GM21737 (cell line): Measurements from ENCODE around the gene C1orf35.

Experiments used
- ATAC-seq: cut with Tn5 transposase; IDR thresholded peaks from one replicate; pipeline ENCODE4 v1.9.1; 2021; ENCODE audit warnings: mild to moderate bottlenecking, moderate library complexity; ENCODE audit not compliant: unreplicated experiment

The C1orf35 gene

GRCh38 chr1:228095161-228095560 is 8.0 kb downstream of the C1orf35 start:
- ATAC-seq = no peak

GRCh38 chr1:228094432-228095016 is 8.6 kb downstream of the C1orf35 start:
- ATAC-seq = no peak

DNA sequence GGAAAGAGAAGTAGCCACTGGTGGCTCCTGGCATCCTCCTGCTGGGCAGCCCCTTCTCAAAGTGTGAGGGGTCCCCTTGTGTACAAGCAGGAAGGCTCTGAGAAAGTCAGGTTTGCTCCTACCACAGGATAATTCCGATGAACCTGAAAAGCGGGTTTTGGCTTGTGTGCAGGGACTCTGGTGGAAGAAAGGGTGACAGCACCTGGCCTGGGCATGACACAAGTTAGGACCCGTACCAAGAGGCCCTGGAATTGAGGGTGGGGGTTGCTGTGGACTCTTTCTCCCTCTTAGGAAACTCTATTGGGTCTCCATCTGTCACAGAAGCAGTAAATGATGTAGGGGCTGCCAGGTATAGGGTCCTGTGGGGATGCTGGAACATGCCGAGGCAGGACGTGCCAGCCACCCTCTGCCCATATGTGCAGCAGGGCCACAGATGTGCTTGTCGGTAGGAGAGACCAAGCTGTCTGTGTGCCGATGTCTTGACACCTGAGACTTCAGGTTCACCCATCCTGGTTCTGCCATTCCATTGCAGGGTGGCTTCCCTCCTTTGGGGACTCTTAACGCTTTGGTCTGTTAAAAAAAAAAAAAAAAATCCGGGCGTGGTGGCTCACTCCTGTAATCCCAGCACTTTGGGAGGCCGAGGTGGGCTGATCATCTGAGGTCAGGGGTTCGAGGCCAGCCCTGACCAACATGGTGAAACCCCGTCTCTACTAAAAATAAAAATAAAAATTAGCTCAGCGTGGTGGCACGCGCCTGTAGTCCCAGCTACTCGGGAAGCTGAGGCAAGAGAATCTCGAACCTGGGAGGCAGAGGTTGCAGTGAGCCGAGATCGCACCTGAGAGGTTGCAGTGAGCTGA is 9.8 kb downstream of the C1orf35 start:
- ATAC-seq = no peak

DNA sequence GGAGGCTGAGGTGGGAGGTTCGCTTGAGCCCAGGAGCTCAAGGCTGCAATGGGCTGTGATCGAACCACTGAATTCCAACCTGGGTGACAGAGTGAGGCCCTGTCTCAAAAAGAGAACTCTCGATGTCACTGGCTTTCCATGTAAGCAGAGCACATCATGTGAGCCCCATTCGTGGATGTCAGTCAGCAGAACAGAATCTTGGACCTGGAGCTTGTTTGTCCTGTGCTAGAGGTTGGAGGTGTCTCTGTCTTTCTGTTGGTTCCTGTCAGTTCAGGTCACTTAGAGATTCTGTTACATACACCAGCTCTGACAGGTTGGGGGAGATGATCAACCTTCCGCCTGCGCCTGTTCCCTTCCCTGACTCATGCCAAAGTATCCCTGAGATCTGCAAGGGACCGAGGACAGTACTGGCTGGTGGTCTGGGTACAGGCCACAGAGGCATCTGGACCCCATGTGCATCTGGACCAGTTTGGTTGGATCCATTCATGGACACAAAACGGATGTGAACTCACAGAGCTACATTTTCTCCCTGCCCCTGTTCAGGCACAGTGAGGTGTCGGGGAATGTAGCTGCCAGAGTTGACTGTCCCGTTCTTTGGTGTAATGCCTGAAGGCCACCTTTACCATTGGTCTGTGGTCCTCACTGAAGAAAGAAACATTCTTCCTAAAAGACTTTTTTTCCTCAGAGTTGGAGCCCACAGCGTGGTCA is 10.6 kb downstream of the C1orf35 start:
- ATAC-seq = no peak

DNA sequence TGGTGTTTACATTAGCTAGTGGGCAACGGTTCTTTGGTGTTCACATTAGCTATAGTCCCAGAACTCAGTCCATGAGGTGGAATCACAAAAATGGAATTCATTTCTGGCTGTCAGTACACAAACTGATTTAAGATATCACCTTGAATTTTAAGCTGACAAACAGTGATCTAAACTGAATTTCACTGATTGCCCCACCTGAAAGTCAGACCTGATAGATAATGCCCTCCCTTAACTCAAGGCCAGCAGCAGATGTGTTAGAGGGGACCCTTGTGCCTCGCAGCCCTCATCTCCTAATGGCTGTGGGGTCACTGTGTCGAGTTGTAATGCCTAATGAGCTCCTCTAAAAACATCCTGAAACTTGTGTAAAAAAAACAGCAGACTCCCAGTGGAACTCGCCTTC is 12.0 kb downstream of the C1orf35 start:
- no peak for ATAC-seq

GRCh38 chr1:228090613-228091081 is 12.5 kb downstream of the C1orf35 start:
- no peak for ATAC-seq

DNA sequence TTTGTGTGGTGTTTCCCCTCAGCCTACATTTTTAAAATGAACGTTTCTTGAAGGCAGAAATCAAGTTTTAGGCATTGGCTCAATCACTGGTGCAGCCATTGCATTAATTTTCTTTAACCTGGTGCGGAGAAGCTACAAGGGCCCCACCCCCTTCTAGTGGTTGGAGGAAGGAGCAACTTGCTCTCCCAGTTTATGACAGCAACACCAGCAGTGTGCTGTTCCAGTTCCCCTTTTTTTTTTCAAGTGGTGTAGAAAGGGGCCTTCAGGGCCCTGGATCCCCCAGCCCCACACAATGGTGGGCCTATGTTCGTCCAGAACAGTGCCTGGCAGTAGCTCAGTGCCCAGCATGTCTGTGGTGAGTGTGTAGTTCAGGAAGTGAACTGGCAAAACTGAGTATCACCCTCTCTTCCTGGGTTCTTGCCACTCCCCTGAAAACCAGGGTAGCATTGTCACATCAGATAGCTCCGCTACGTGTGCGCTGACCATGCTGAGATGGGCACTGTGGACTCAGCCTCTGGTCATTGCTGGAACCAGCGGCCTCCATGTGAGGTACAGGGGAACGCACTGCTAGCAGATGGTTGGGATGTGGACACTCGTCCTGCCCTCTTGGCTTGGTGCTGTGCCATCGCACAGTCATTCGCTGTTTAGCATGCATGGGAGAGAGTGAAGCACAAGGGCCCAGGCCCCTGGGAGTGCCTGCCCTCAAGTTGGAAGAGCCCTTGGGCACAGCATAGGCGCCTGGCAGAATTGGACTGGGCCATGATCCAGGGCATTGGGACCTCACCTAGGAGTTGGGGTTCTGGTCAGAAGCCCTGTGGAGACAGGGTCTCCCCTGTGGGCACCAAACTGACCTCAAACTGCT is 13.4 kb downstream of the C1orf35 start:
- ATAC-seq = no peak

DNA sequence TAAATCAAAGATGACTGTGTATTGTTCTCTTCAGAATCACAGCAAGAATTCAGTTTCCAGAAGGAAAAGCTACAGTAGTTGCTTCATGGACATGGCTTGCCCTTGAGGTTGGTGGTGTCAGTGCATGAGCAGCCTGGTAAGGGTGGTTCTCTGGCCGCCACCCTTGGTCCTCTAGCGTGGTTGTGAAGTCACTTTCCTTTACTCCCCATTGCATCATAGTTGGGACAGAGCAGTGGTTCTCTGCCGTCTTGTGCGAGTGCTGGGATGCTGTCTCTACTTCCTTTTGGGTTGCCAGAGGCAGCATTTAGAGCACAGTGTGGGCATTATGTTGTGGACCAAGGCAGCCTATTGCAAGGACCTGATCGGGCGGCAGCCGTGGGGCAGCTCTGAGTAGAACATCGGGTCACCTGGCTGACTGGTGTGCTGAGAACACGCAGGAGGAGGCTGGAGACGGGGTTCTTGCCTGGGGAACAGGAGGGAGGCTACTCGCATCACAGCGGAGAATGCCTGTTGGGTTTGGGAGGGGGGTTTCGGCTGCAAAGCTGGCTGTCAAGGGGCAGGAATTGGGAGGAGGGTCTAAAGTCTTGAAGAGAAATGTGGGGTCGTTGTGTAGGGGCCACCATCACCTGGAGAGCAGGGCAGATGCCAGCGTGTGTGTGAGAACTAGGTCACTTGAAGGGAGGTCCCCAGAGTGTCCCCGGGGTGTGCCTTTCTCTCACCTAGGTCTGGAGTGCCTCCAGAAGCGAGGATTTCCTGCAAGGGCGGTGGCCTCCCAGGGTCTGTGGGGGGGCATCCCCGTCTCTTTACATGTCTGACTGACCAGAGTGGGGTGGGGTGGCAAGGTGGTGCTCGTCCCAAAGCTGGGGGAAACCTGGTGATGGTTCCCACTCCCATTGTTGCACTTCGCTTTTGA is 14.3 kb downstream of the C1orf35 start:
- no peak for ATAC-seq

DNA sequence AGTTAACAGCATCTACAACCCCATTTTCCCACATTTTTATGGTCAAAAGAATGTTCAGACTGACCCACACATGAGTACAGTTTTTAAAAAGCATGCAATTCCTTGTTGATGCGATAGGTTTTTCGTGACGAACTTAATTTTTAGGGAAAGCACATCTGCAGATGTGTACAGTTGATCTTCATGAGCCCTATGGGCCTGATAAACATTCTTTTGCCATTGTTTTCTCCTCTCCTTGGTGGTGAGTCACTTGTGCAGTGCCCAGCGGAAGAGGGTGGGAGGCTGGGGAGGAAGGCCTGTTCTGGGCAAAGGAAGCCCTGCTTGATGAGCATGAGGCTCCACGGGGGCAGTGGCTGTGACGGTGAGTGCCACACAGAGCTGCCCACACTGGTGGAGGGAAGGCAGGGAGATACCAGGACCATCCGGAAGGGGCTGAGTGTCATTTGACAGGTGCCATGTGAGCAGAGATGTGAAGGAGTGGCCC is 15.3 kb downstream of the C1orf35 start:
- ATAC-seq = no peak

DNA sequence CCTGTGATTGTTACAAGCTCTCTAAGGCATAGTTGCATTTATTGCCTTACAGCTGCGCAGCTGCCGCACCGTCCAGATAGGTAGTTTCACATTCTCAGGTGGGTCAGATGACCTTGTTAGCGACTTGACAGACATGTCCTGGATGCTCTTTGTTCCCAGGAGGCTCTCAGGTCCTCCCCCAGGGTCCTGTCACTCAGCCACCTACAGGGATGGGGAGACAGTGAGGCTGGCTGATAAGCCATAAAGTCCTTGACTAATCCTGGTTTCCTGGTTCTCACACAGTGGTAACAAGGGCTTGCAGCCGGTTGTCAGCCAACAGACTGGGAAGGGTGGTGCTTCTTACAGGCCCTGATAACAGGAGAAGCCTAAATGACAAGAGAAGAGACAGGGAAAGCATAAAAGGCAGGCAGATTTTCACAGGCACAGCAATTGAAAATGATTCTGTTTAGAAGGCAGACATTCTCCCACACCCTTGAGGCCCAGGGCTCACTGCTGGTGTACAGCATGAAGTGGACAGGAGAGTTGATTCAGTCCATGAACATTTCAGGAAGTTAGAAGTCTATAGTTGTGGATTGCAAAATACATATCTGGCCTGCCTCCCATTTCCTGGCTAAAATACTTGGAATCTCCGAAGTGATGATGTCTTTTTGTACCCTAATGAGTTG is 17.7 kb downstream of the C1orf35 start:
- no peak for ATAC-seq

DNA sequence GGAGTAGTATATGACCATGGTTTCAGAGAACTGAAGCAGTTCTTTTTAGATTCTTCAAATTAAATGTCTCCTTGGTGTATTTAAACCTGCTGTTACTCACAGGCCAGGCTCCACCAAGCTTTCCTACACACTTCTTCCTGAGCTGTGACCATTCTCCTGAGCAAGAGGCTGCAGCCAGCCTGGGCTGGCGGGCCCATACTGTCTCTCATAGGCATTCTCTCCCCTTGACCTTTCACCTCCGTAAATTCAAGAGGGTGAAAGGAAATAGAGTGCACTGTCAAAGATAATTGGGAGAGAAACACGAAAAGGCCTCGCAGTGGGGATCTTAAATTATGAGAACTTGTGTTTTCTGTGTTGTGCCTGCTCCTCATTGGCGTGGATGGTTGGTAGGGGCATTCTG is 18.3 kb downstream of the C1orf35 start:
- no peak for ATAC-seq

DNA sequence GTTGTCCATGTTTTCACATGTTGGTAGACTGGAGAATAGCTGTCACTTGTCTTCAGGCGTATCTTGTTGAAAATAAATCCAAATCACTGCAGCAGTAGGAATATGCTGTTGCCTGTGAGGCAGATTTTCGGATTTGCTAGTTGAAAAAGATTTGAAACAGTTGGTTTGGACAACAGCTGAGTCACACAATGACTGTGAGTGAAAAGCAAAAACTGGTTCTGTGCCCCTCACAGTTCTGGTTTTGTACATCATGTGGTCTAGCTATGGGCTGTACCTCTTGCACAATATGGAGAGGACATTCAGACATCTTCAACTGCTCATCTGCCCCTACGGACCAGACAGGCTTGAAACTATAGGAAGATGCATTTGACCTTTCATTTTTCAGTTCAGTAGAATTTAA is 18.8 kb downstream of the C1orf35 start:
- ATAC-seq = no peak

- no peak for ATAC-seq
Observed at GRCh38 chr1:228083871-228084278, 19.2 kb downstream of the C1orf35 start.

DNA sequence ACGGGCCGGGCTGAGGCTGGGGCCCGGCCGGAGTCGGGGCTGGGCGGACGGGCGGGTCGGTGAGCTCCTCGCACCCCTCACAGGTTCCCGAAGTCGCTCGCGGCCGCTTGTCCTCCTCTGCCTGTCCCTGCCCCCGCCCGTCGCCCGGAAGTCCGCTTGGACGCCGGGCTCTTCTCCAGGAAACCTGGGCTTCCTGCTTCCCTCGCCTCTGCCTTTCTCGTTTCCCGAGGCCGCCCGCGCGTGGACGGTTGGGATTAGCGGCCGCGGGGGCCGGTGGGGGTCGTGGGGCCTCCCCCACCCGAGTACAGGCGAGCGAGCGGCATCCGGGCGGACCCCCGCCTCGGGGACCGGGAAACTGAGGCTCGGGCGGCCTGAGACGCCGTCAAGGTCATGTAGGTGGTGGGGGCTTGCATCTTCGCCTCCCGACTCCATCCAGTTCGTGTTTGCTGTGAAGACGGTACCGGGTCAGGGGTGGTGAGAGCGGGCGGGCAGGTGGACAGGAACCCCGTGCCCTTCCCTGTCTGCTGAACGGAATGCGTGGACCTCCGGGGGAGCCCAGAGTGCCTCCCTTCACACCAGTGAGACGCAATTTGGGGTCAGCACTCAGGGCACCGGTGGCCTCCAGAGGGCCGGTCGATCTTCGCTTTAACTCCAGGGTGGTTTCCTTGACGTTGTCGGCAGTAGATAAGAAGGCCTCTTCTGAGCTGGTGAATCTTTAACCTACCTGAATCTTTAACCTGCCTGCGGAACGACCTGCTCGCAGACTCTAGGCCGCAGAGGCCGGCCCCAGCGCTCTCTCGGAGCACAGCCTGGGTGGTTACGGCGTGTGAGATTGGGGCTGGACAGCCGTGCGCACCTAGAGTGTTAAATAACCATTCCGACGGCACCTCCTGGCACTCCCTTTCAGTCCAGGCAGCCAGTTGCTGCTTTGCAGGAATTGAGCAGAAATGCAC is 19.9 kb downstream of the C1orf35 start:
- peak; percentile 15 for ATAC-seq

DNA sequence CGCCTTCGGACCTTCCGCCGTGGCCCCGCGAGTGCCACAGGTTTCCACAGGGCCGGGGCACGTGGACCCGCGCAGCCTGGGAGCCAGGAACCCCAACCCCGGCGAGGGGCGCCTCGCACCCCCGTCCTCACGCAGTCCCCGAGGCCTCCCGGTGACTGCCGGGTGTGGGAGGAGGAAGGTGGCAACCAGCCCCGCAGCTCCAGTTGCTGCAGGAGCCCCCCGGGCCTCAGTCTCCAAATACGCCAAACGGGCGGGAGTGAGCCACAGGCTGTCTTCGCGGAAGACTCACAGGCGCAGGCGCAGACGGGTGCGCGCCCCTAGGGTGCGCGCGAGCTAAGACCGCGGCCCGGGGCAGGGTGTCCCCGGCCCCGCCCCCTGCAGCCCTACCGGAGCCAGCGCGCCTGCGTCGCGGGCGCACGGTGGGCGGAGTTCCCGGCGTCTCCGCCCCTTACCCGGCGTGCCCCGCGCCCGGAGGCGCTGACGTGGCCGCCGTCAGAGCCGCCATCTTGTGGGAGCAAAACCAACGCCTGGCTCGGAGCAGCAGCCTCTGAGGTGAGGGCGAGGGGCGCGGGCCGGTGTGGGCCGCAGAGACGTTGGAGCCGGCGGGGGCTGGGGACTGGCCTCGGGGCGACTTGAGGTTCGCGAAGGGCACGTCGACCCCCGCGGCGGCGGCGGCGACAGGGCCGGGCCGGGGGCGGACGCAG is 20.8 kb downstream of the C1orf35 start, which contains the start of gene ARF1:
Gene ARF1 (plus strand): TSS at position 495 of the 704 bp plus-strand sequence. CDS start 14,407 bp downstream, outside the sequence.
- ATAC-seq = peak; percentile 75

GRCh38 chr1:228081578-228082213 is 21.4 kb downstream of the C1orf35 start:
- peak; percentile 11 for ATAC-seq

DNA sequence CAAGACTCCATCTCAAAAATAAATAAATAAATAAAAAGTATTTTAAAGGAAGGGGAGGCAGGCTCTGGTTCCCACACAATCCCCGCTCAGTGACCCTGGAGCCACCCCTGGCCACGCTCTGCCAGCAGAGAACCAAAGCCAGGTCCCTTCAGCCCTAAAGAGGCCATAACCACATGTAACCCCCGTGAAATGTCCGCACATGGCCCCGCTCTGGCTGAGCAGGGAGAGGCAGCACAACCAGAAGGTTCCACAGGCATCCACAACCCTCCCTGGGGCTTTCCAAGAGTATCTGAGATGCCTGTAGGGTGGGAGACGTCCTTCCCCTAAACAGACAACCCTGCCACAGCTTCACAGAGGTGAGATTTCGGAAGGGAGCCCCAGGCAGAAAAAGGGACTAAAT is 22.0 kb downstream of the C1orf35 start:
- no peak for ATAC-seq
